BJ (cell line): ENCODE measurements around the gene SMAD6. TPM values are rescaled to one million over a fixed set of nuclear protein-coding genes. Genes with fewer than 3 reads are reported as not detected.
A peak's percentile ranks its signal among the peaks of the same experiment; 100 is the strongest.

Experiments
- CTCF ChIA-PET: fragments of 350-600 bp; formaldehyde crosslinking; extraction: SDS; loops from one replicate; lab custom pipeline; 2021; ENCODE audit warnings: antibody characterized with exemption, inconsistent platforms; lab: Yijun Ruan, JAX
- POLR2A ChIA-PET: fragments of 300-600 bp; sonication (Branson Sonifier 250); formaldehyde crosslinking; extraction: SDS; loops from one replicate; lab custom pipeline; 2021; ENCODE audit warnings: antibody characterized with exemption; lab: Charles Lee
- DNase-seq: peaks from one replicate; pipeline ENCODE4 v3.0.0-alpha.2; 2011; ENCODE audit warnings: low read depth
- H3K27me3 ChIP-seq: 2 replicates; pipeline ENCODE4 v1.6.0; 2011; ENCODE audit warnings: low read length; ENCODE audit not compliant: control insufficient read depth, insufficient read depth
- H3K36me3 ChIP-seq: 2 replicates; pipeline ENCODE4 v1.5.1; 2011; ENCODE audit warnings: low read length; ENCODE audit not compliant: control insufficient read depth, insufficient read depth
- H3K4me3 ChIP-seq: 2 replicates; pipeline ENCODE4 v1.5.1; 2011; ENCODE audit warnings: low read depth, mild to moderate bottlenecking, control low read depth, low read length
- polyA plus RNA-seq: library from polyadenylated mRNA; depleted of rRNA; stranded (reverse); fragments of >200 nt; gene quantifications from 2 replicates; pipeline ENCODE4 v1.2.3, GENCODE V29; 2011
- TF ChIP-seq, protein P1 (sequence below): IDR thresholded peaks from 2 replicates; pipeline ENCODE4 v1.5.1; 2011; ENCODE audit warnings: low read depth, mild to moderate bottlenecking, control low read depth, inconsistent platforms, low read length, moderate library complexity; ENCODE audit not compliant: insufficient read depth

Gene SMAD6
- polyA plus RNA-seq, 1 experiment: 3.8 TPM

DNA sequence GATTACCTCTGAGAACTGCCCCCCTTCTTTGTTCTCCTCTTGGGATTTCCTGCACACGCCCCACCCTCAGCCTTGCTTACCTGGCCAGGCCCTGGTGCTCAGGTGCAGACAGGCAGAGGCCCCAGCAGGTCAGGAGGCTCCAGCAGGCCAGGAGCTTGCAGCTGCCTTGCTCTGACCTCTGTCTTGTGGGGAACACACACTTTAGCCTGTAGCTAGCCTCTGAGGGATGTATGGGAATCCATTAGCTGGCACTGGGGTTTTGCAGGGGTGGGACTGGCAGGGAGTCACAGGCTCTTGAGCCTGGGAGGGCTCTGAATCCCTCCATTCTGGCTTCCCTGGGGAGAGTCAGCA, 2.7 kb downstream of the SMAD6 start:
- peak overlapping the region; percentile 82 for H3K4me3 ChIP-seq
- peaks cover 6% of the 10 kb centered on the region for H3K36me3 ChIP-seq
- no peak for DNase-seq
- TF ChIP-seq, protein P1, sequence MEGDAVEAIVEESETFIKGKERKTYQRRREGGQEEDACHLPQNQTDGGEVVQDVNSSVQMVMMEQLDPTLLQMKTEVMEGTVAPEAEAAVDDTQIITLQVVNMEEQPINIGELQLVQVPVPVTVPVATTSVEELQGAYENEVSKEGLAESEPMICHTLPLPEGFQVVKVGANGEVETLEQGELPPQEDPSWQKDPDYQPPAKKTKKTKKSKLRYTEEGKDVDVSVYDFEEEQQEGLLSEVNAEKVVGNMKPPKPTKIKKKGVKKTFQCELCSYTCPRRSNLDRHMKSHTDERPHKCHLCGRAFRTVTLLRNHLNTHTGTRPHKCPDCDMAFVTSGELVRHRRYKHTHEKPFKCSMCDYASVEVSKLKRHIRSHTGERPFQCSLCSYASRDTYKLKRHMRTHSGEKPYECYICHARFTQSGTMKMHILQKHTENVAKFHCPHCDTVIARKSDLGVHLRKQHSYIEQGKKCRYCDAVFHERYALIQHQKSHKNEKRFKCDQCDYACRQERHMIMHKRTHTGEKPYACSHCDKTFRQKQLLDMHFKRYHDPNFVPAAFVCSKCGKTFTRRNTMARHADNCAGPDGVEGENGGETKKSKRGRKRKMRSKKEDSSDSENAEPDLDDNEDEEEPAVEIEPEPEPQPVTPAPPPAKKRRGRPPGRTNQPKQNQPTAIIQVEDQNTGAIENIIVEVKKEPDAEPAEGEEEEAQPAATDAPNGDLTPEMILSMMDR: no peak
- CTCF ChIA-PET: interaction anchor here (0.9 to 13.6 kb wide), 9 partner anchors 10 to 198 kb away, joined by 3 to 155 read pairs (median 5); no protein-coding TSS in a partner anchor
- H3K27me3 ChIP-seq: no peaks in the 10 kb centered on the region
- POLR2A ChIA-PET: no interaction called here

DNA sequence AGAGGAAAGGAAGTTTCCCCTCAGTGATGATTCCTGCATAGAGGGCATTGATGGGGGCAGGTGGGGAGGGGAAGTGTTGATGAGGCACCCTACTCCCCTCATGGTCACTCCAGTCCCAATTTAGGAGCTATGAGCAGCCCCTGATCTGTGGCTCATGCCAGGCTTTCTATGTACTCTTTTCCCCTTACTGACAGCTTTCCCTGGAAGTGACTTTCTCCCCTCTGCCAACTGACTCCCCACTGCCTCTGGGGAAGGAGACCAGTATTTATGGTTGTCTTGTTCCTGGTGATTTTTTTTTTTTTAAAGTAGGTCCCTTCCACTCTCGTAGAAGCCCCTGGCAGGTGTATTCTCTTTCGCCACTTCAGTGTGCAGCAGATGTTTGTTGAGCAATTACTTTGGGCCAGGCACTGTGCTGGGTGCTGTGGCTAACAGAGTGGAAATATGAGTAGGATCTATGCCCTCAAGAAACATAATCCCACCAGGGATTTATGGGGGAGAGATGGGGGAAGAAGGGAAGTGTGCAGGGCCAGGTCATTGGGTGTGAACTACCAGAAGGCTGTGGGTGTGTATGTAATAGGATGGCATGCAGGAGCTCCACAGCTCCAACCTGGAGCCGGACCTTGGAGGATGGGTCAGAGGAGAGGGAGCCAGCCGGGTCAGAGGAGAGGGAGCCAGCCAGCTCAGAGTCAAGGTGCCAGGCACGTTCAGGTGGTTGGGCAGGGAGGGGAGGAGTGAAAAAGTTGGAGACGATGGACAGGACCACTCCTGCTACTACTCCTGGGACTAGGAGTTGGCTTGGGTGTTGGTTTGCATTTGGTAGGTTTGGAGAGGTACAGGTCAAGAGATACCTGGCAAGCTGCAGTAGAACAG, 3.5 kb downstream of the SMAD6 start:
- peak overlapping the region; percentile 82 for H3K4me3 ChIP-seq
- TF ChIP-seq, protein P1: no peak
- POLR2A ChIA-PET: no interaction called here
- H3K27me3 ChIP-seq: no peaks in the 10 kb centered on the region
- DNase-seq: no peak
- CTCF ChIA-PET: interaction anchor here (0.7 to 13.6 kb wide), 21 partner anchors 9 to 198 kb away, joined by 3 to 155 read pairs (median 4); no protein-coding TSS in a partner anchor
- peaks cover 6% of the 10 kb centered on the region for H3K36me3 ChIP-seq

DNA sequence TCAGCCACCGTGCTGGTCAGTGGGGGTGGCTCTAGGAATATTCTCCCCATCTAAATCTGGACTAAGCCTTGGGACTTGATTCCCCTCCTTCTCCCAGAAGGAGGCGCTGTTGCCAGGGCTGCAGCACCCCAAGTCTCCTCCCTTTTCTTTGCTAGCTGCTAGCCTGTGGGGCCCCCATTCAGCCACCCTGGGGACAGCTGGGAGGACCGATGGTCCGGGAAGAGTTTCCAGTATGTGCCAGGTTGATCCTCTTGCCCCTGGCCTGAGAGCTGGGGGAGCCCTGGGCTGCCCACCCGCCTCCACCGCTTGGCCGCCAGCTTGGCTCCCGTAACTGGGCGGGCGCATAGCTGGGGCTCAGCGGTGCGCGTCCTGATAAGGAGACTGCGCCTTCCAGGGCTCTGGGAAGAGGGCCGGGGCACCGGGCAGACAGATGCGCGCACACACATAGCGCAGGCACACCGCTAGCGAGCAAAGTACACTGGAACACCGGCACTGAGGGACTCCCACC, 4.2 kb downstream of the SMAD6 start:
- CTCF ChIA-PET: interaction anchor here (0.7 to 13.6 kb wide), 17 partner anchors 8 to 157 kb away, joined by 3 to 155 read pairs (median 4); no protein-coding TSS in a partner anchor
- Histone ChIP-seq H3K36me3 (peaks cover 6% of the 10 kb centered on the region), H3K4me3 (peak overlapping the region; percentile 82), H3K27me3 (no peaks in the 10 kb centered on the region)
- DNase-seq: no peak
- POLR2A ChIA-PET: no interaction called here
- TF ChIP-seq, protein P1: peak; percentile 68

DNA sequence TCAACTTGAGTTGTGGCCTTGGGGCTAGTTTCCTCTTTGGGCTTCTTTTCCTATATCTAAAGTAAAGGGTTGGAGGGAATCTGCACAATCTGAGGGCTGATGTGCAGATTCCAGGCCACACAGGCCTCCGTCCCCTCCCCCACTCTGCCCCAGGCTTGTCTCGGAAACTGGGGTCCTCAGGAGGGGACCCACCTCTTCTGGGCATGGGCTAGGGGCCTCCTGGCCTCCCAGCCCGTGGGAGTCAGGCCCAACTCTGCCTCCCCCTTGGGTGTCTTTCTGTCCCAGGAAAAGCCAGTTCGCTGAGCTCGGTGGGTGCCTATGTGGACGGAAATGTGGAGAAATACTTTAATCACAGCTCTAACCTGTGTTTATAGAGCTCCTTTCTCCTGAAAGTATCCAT, 4.8 kb downstream of the SMAD6 start:
- POLR2A ChIA-PET: no interaction called here
- peak overlapping the region; percentile 82 for H3K4me3 ChIP-seq
- DNase-seq: no peak
- TF ChIP-seq, protein P1: no peak
- H3K27me3 ChIP-seq: no peaks in the 10 kb centered on the region
- CTCF ChIA-PET: interaction anchor here (0.7 to 13.6 kb wide), 17 partner anchors 8 to 157 kb away, joined by 3 to 155 read pairs (median 4); no protein-coding TSS in a partner anchor
- peaks cover 9% of the 10 kb centered on the region for H3K36me3 ChIP-seq

DNA sequence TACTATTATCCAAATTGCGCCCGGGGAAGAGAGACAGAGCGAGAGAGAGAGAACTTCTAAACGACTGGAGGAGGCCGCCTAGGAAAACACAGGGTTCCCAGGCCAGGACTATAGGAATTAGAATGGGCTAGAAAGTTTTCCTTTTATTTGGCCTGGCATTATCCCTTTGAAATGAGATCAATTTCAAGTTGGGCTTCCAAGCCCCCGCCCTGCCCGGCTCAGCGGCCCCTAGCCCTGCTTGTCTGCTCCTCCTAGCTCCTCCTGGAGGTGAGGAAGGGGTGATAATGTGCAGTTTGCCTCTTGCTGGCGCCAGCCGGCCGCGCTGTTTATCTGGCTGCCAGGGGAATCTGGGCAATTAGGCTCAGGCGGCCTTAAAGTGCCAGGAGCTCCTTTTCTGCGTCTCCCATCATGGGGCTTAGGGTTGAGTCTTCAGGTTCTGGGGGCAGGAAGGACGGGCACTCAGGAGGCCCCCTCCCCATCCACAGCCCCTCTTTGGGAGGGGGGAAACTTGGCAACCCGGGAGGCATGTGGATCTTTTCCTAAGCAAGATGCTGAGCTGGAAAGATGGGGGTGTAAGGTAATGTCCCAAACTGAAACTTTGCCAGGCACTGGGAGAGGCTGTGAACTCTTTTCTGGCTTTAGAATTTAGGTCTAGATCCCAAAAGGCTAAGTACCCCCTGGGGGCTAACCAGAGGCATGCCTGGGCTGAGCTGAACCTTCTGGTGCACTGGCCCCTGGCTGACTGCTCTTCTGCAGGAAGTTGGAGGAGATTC, 5.5 kb downstream of the SMAD6 start:
- POLR2A ChIA-PET: no interaction called here
- CTCF ChIA-PET: interaction anchor here (0.7 to 13.6 kb wide), 10 partner anchors 7 to 156 kb away, joined by 3 to 155 read pairs (median 6); no protein-coding TSS in a partner anchor
- TF ChIP-seq, protein P1: peak; percentile 43
- Histone ChIP-seq H3K27me3 (no peaks in the 10 kb centered on the region), H3K36me3 (peaks cover 9% of the 10 kb centered on the region), H3K4me3 (peak overlapping the region; percentile 82)
- DNase-seq: no peak
